HEK293 (cell line): ENCODE measurements around the gene EGFL8.

Experiments used
- BCL11A ChIP-seq: fragments of 450-650 bp; formaldehyde crosslinking; IDR thresholded peaks from 2 replicates; pipeline ENCODE4 v1.5.1; 2016; ENCODE audit warnings: low read depth, missing biosample characterization, missing genetic modification characterization
- HOXC10 ChIP-seq: sonication (generic); formaldehyde crosslinking; IDR thresholded peaks from 2 replicates; pipeline ENCODE4 v1.8.1; 2023; ENCODE audit warnings: mild to moderate bottlenecking, missing genetic modification reagents
- KLF16 ChIP-seq: fragments of 450-650 bp; formaldehyde crosslinking; IDR thresholded peaks from 2 replicates; pipeline ENCODE4 v1.5.1; 2017; ENCODE audit warnings: missing biosample characterization, missing genetic modification characterization
- SP7 ChIP-seq: fragments of 450-650 bp; formaldehyde crosslinking; IDR thresholded peaks from 2 replicates; pipeline ENCODE4 v1.5.1; 2016; ENCODE audit warnings: missing biosample characterization, missing genetic modification characterization
- YY2 ChIP-seq: fragments of 450-650 bp; formaldehyde crosslinking; IDR thresholded peaks from 2 replicates; pipeline ENCODE4 v1.5.1; 2016; ENCODE audit warnings: missing biosample characterization, missing genetic modification characterization
- ZBTB21 ChIP-seq: fragments of 450-650 bp; formaldehyde crosslinking; IDR thresholded peaks from 2 replicates; pipeline ENCODE4 v1.5.1; 2017; ENCODE audit warnings: missing biosample characterization, missing genetic modification characterization
- ZBTB49 ChIP-seq: fragments of 450-650 bp; formaldehyde crosslinking; IDR thresholded peaks from 2 replicates; pipeline ENCODE4 v1.5.1; 2016; ENCODE audit warnings: missing biosample characterization, missing genetic modification characterization, low read depth
- ZFP41 ChIP-seq: fragments of 450-650 bp; formaldehyde crosslinking; IDR thresholded peaks from 2 replicates; pipeline ENCODE4 v1.5.1; 2016; ENCODE audit warnings: missing biosample characterization, missing genetic modification characterization, borderline replicate concordance
- ZNF19 ChIP-seq: fragments of 450-650 bp; formaldehyde crosslinking; IDR thresholded peaks from 2 replicates; pipeline ENCODE4; 2016; ENCODE audit warnings: missing biosample characterization, missing genetic modification characterization, low read depth
- ZNF202 ChIP-seq: fragments of 450-650 bp; formaldehyde crosslinking; IDR thresholded peaks from 2 replicates; pipeline ENCODE4 v1.5.1; 2016; ENCODE audit warnings: missing biosample characterization, missing genetic modification characterization, borderline replicate concordance
- ZNF211 ChIP-seq: fragments of 450-650 bp; formaldehyde crosslinking; IDR thresholded peaks from 2 replicates; pipeline ENCODE4 v1.5.1; 2016; ENCODE audit warnings: low read depth, missing biosample characterization, missing genetic modification characterization
- ZNF214 ChIP-seq: fragments of 450-650 bp; formaldehyde crosslinking; IDR thresholded peaks from 2 replicates; pipeline ENCODE4 v1.5.1; 2017; ENCODE audit warnings: missing biosample characterization, mild to moderate bottlenecking, missing genetic modification characterization, borderline replicate concordance
- ZNF394 ChIP-seq: fragments of 450-650 bp; formaldehyde crosslinking; IDR thresholded peaks from 2 replicates; pipeline ENCODE4 v1.5.1; 2016; ENCODE audit warnings: missing biosample characterization, missing genetic modification characterization, mild to moderate bottlenecking, moderate library complexity, borderline replicate concordance
- ZNF449 ChIP-seq: fragments of 450-650 bp; formaldehyde crosslinking; IDR thresholded peaks from 2 replicates; pipeline ENCODE4 v1.5.1; 2017; ENCODE audit warnings: missing biosample characterization, mild to moderate bottlenecking, missing genetic modification characterization, moderate library complexity
- ZNF510 ChIP-seq: fragments of 450-650 bp; formaldehyde crosslinking; IDR thresholded peaks from 2 replicates; pipeline ENCODE4 v1.5.1; 2018; ENCODE audit warnings: mild to moderate bottlenecking, missing genetic modification characterization, missing biosample characterization; ENCODE audit not compliant: insufficient replicate concordance
- ZNF514 ChIP-seq: fragments of 450-650 bp; formaldehyde crosslinking; IDR thresholded peaks from 2 replicates; pipeline ENCODE4 v1.5.1; 2016; ENCODE audit warnings: missing biosample characterization, missing genetic modification characterization
- ZNF600 ChIP-seq: fragments of 450-650 bp; formaldehyde crosslinking; IDR thresholded peaks from 2 replicates; pipeline ENCODE4 v1.5.1; 2016; ENCODE audit warnings: missing biosample characterization, missing genetic modification characterization
- ZNF610 ChIP-seq: fragments of 450-650 bp; formaldehyde crosslinking; IDR thresholded peaks from 2 replicates; pipeline ENCODE4 v1.5.1; 2016; ENCODE audit warnings: missing biosample characterization, missing genetic modification characterization, borderline replicate concordance
- TF ChIP-seq, protein P1 (sequence below): fragments of 450-650 bp; formaldehyde crosslinking; conservative IDR thresholded peaks from 2 replicates; pipeline ENCODE4 v1.5.1; 2016; ENCODE audit warnings: low read depth, missing biosample characterization, missing genetic modification characterization
- TF ChIP-seq, protein P2 (sequence below): fragments of 450-650 bp; formaldehyde crosslinking; IDR thresholded peaks from 2 replicates; pipeline ENCODE4 v1.5.1; 2016; ENCODE audit warnings: missing biosample characterization, missing genetic modification characterization
- TF ChIP-seq, protein P3 (sequence below): fragments of 450-650 bp; formaldehyde crosslinking; IDR thresholded peaks from 2 replicates; pipeline ENCODE4 v1.5.1; 2016; ENCODE audit warnings: missing biosample characterization, missing genetic modification characterization
- TF ChIP-seq, protein P4 (sequence below): fragments of 450-650 bp; formaldehyde crosslinking; IDR thresholded peaks from 2 replicates; pipeline ENCODE4 v1.5.1; 2016; ENCODE audit warnings: missing biosample characterization, missing genetic modification characterization
- TF ChIP-seq, protein P5 (sequence below): fragments of 450-650 bp; formaldehyde crosslinking; IDR thresholded peaks from 2 replicates; pipeline ENCODE4 v1.5.1; 2016; ENCODE audit warnings: missing biosample characterization, missing genetic modification characterization

The EGFL8 gene

DNA sequence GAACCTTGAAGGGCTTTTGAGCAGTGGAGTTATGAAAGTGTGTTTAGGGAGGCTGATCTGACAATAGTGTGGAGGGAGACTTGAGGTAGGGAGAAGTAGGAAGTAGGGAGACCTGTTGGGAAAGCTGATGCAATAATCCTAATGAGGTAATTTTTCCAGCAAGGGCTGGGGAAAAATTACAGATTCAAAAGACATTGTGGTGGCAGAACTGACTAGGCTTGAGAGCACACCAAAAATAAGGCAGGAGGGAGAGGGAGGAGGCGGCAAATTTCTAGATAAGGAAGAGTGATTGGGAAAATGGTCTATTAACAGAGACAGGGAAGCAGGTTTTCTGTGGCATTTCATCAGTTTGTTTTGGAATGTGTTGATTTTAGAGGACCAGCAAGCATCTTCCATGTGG lies 18.1 kb upstream of the EGFL8 start (continued):
- TF ChIP-seq ZNF449 = no peak
- no peak for TF ChIP-seq ZNF202 (tag by site-specific recombination)
- TF ChIP-seq ZBTB21 = peak; percentile 30
- TF ChIP-seq, protein P1, sequence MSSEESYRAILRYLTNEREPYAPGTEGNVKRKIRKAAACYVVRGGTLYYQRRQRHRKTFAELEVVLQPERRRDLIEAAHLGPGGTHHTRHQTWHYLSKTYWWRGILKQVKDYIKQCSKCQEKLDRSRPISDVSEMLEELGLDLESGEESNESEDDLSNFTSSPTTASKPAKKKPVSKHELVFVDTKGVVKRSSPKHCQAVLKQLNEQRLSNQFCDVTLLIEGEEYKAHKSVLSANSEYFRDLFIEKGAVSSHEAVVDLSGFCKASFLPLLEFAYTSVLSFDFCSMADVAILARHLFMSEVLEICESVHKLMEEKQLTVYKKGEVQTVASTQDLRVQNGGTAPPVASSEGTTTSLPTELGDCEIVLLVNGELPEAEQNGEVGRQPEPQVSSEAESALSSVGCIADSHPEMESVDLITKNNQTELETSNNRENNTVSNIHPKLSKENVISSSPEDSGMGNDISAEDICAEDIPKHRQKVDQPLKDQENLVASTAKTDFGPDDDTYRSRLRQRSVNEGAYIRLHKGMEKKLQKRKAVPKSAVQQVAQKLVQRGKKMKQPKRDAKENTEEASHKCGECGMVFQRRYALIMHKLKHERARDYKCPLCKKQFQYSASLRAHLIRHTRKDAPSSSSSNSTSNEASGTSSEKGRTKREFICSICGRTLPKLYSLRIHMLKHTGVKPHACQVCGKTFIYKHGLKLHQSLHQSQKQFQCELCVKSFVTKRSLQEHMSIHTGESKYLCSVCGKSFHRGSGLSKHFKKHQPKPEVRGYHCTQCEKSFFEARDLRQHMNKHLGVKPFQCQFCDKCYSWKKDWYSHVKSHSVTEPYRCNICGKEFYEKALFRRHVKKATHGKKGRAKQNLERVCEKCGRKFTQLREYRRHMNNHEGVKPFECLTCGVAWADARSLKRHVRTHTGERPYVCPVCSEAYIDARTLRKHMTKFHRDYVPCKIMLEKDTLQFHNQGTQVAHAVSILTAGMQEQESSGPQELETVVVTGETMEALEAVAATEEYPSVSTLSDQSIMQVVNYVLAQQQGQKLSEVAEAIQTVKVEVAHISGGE (tag by site-specific recombination) = no peak
- TF ChIP-seq BCL11A (tag by site-specific recombination) = no peak
- TF ChIP-seq, protein P2, sequence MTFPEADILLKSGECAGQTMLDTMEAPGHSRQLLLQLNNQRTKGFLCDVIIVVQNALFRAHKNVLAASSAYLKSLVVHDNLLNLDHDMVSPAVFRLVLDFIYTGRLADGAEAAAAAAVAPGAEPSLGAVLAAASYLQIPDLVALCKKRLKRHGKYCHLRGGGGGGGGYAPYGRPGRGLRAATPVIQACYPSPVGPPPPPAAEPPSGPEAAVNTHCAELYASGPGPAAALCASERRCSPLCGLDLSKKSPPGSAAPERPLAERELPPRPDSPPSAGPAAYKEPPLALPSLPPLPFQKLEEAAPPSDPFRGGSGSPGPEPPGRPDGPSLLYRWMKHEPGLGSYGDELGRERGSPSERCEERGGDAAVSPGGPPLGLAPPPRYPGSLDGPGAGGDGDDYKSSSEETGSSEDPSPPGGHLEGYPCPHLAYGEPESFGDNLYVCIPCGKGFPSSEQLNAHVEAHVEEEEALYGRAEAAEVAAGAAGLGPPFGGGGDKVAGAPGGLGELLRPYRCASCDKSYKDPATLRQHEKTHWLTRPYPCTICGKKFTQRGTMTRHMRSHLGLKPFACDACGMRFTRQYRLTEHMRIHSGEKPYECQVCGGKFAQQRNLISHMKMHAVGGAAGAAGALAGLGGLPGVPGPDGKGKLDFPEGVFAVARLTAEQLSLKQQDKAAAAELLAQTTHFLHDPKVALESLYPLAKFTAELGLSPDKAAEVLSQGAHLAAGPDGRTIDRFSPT = no peak
- TF ChIP-seq ZNF510 (tag by site-specific recombination) = no peak
- no peak for TF ChIP-seq ZNF214 (tag by site-specific recombination)
- TF ChIP-seq KLF16 (tag by site-specific recombination) = peak; percentile 29; the same call in 1 of the 2 replicates
- no peak for TF ChIP-seq ZNF394 (tag by site-specific recombination)
- TF ChIP-seq ZNF211 (tag by site-specific recombination) = no peak
- TF ChIP-seq SP7 (tag by site-specific recombination) = no peak
- TF ChIP-seq ZBTB49 (tag by site-specific recombination) = no peak
- TF ChIP-seq YY2 (tag by site-specific recombination) = no peak
- no peak for TF ChIP-seq HOXC10
- TF ChIP-seq, protein P3, sequence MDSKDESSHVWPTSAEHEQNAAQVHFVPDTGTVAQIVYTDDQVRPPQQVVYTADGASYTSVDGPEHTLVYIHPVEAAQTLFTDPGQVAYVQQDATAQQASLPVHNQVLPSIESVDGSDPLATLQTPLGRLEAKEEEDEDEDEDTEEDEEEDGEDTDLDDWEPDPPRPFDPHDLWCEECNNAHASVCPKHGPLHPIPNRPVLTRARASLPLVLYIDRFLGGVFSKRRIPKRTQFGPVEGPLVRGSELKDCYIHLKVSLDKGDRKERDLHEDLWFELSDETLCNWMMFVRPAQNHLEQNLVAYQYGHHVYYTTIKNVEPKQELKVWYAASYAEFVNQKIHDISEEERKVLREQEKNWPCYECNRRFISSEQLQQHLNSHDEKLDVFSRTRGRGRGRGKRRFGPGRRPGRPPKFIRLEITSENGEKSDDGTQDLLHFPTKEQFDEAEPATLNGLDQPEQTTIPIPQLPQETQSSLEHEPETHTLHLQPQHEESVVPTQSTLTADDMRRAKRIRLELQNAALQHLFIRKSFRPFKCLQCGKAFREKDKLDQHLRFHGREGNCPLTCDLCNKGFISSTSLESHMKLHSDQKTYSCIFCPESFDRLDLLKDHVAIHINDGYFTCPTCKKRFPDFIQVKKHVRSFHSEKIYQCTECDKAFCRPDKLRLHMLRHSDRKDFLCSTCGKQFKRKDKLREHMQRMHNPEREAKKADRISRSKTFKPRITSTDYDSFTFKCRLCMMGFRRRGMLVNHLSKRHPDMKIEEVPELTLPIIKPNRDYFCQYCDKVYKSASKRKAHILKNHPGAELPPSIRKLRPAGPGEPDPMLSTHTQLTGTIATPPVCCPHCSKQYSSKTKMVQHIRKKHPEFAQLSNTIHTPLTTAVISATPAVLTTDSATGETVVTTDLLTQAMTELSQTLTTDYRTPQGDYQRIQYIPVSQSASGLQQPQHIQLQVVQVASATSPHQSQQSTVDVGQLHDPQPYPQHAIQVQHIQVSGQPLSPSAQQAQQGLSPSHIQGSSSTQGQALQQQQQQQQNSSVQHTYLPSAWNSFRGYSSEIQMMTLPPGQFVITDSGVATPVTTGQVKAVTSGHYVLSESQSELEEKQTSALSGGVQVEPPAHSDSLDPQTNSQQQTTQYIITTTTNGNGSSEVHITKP (tag by site-specific recombination) = peak; percentile 89
- no peak for TF ChIP-seq ZNF19 (tag by site-specific recombination)
- TF ChIP-seq ZNF610 (tag by site-specific recombination) = no peak
- TF ChIP-seq, protein P4, sequence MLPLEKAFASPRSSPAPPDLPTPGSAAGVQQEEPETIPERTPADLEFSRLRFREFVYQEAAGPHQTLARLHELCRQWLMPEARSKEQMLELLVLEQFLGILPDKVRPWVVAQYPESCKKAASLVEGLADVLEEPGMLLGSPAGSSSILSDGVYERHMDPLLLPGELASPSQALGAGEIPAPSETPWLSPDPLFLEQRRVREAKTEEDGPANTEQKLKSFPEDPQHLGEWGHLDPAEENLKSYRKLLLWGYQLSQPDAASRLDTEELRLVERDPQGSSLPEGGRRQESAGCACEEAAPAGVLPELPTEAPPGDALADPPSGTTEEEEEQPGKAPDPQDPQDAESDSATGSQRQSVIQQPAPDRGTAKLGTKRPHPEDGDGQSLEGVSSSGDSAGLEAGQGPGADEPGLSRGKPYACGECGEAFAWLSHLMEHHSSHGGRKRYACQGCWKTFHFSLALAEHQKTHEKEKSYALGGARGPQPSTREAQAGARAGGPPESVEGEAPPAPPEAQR = 0 out of 2 replicates have a peak, but pooled peaks have one; percentile 14
- TF ChIP-seq ZFP41 (tag by site-specific recombination) = no peak
- TF ChIP-seq ZNF514 = no peak
- TF ChIP-seq, protein P5, sequence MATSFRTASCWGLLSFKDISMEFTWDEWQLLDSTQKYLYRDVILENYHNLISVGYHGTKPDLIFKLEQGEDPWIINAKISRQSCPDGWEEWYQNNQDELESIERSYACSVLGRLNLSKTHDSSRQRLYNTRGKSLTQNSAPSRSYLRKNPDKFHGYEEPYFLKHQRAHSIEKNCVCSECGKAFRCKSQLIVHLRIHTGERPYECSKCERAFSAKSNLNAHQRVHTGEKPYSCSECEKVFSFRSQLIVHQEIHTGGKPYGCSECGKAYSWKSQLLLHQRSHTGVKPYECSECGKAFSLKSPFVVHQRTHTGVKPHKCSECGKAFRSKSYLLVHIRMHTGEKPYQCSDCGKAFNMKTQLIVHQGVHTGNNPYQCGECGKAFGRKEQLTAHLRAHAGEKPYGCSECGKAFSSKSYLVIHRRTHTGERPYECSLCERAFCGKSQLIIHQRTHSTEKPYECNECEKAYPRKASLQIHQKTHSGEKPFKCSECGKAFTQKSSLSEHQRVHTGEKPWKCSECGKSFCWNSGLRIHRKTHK = no peak
- TF ChIP-seq ZNF600 (tag by site-specific recombination) = peak; percentile 39; the same call in 1 of the 2 replicates
